ENCODE results near the gene TBR1.

DNA sequence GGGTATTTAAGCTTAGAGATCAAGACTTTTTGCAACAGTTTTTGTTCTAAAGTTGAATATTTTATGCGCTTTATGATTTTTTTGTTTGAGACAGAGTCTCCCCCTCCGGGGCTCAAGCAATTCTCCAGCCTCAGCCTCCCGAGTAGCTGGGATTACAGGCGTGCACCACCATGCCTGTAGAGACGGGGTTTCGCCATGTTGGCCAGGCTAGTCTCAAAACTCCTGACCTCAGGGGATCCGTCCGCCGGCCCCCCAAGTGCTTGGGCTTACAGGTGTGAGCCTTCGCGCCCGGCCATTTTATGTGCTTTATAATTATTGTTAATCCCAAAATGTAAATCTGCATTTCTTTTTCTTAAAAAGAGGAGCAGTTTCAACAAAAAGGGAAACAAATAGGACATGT, 29.0 kb downstream of the TBR1 start:
- TF ChIP-seq, protein P1, sequence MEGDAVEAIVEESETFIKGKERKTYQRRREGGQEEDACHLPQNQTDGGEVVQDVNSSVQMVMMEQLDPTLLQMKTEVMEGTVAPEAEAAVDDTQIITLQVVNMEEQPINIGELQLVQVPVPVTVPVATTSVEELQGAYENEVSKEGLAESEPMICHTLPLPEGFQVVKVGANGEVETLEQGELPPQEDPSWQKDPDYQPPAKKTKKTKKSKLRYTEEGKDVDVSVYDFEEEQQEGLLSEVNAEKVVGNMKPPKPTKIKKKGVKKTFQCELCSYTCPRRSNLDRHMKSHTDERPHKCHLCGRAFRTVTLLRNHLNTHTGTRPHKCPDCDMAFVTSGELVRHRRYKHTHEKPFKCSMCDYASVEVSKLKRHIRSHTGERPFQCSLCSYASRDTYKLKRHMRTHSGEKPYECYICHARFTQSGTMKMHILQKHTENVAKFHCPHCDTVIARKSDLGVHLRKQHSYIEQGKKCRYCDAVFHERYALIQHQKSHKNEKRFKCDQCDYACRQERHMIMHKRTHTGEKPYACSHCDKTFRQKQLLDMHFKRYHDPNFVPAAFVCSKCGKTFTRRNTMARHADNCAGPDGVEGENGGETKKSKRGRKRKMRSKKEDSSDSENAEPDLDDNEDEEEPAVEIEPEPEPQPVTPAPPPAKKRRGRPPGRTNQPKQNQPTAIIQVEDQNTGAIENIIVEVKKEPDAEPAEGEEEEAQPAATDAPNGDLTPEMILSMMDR (IDR thresholded peaks at IDR 0.05), result no peak
- no peak for TF ChIP-seq POLR2A (IDR thresholded peaks at IDR 0.05)
